ENCODE measurements around the gene TP53INP2.

- TF ChIP-seq CTCF (IDR thresholded peaks at IDR 0.05; ENCODE audit: low read length) = no peak
- TF ChIP-seq EZH2 (IDR thresholded peaks at IDR 0.05; ENCODE audit: borderline replicate concordance, low read length) = no peak
These were observed 3.0 kb downstream of the TP53INP2 start for GRCh38 chr20:34706912-34707784.

All from OCI-LY1 (cell line).